ACC112 (cell line): ENCODE results near the gene GSG1L.

Experiments used
- H2AFZ ChIP-seq: fragments of 200-600 bp; sonication (generic); one replicate; pipeline ENCODE4 v1.6.0; 2017; ENCODE audit warnings: antibody characterized with exemption, low read length; ENCODE audit not compliant: unreplicated experiment
- H3K27ac ChIP-seq: fragments of 200-600 bp; sonication (generic); 2 replicates; pipeline ENCODE4 v1.5.1; 2014; ENCODE audit warnings: low read depth, mild to moderate bottlenecking, antibody characterized with exemption, low read length, moderate library complexity
- H3K27me3 ChIP-seq: fragments of 200-600 bp; sonication (generic); 2 replicates; pipeline ENCODE4 v1.6.1; 2014; ENCODE audit warnings: mild to moderate bottlenecking, antibody characterized with exemption, low read length, moderate library complexity, mixed read lengths; ENCODE audit not compliant: insufficient read depth
- H3K36me3 ChIP-seq: fragments of 200-600 bp; sonication (generic); 2 replicates; pipeline ENCODE4 v1.6.1; 2016; ENCODE audit warnings: mild to moderate bottlenecking, antibody characterized with exemption, low read length, moderate library complexity, mixed read lengths; ENCODE audit not compliant: insufficient read depth
- H3K4me1 ChIP-seq: fragments of 200-600 bp; sonication (generic); one replicate; pipeline ENCODE4 v1.6.1; 2016; ENCODE audit warnings: low read length, mixed read lengths; ENCODE audit not compliant: insufficient read depth, unreplicated experiment, control insufficient read depth
- H3K4me3 ChIP-seq: fragments of 200-600 bp; sonication (generic); 2 replicates; pipeline ENCODE4 v1.5.1; 2014; ENCODE audit warnings: mild to moderate bottlenecking, low read depth, low read length
- H3K79me2 ChIP-seq: fragments of 200-600 bp; sonication (generic); one replicate; pipeline ENCODE4 v1.6.0; 2016; ENCODE audit warnings: low read length; ENCODE audit not compliant: control insufficient read depth, unreplicated experiment, insufficient read depth

Gene GSG1L

GRCh38 chr16:27851586-27851985, 211.9 kb downstream of the GSG1L start:
- H3K36me3 ChIP-seq: no peaks in the 10 kb centered on the region
- H3K27ac ChIP-seq: no peak overlapping the region
- H3K79me2 ChIP-seq: no peaks in the 10 kb centered on the region
- no peak overlapping the region for H3K4me3 ChIP-seq
- H2AFZ ChIP-seq: no peak overlapping the region
- peaks cover 66% of the 10 kb centered on the region for H3K27me3 ChIP-seq
- no peaks in the 10 kb centered on the region for H3K4me1 ChIP-seq

GRCh38 chr16:27849621-27850020, 213.9 kb downstream of the GSG1L start:
- Histone ChIP-seq H3K27me3 (peaks cover 71% of the 10 kb centered on the region), H3K4me1 (no peaks in the 10 kb centered on the region), H3K79me2 (no peaks in the 10 kb centered on the region), H2AFZ (no peak overlapping the region), H3K36me3 (no peaks in the 10 kb centered on the region), H3K27ac (no peak overlapping the region), H3K4me3 (no peak overlapping the region)

DNA sequence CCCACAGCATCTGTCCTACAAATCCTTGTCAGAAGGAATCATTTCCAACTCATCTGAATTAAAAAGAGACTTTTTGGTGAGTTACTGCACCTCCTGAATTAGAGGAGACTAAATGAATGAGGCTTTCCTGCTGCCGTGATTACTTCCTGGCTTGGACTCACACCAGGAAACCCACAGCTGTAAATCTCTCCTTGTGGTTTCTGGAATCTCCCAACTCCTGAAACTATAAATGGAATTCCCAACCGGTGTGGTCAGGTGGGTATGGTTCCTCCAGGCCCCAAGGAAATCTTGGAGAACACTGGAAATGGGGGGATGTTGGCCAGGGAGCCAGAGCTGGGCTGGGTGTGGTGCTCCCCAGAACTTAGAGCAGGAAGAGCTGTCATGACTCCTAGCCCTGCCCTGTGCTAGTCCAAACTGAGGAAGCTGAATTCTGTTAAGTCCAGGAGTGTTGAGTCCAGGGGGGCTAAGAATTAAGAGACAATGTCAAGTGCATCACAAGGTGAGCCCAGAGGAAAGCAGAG, 216.4 kb downstream of the GSG1L start:
- Histone ChIP-seq H3K27ac (no peak overlapping the region), H3K4me1 (no peaks in the 10 kb centered on the region), H3K27me3 (peaks cover 65% of the 10 kb centered on the region), H2AFZ (no peak overlapping the region), H3K4me3 (no peak overlapping the region), H3K79me2 (no peaks in the 10 kb centered on the region), H3K36me3 (no peaks in the 10 kb centered on the region)

DNA sequence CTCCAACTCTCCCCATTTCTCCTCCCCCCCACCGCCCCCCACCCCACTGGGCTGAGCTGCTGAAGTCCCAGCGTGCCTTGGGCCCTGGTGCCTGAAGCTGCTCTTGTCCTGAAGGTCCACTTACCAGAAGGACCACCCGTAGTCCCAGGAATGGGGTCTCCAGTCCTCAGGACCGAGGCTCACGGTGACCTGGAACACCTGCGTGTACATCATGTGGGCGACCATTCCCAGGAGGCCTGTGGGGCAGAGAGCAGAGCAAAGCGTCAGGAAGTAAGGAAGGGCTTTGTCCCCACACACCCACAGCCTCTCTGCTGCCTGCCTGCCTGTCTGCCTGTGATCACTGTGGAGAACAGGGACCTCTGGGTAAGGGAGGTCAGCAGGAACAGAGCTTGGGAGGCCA, 218.7 kb downstream of the GSG1L start:
- Histone ChIP-seq H3K36me3 (no peaks in the 10 kb centered on the region), H2AFZ (no peak overlapping the region), H3K4me3 (no peak overlapping the region), H3K4me1 (no peaks in the 10 kb centered on the region), H3K27ac (no peak overlapping the region), H3K27me3 (peaks cover 61% of the 10 kb centered on the region), H3K79me2 (no peaks in the 10 kb centered on the region)

DNA sequence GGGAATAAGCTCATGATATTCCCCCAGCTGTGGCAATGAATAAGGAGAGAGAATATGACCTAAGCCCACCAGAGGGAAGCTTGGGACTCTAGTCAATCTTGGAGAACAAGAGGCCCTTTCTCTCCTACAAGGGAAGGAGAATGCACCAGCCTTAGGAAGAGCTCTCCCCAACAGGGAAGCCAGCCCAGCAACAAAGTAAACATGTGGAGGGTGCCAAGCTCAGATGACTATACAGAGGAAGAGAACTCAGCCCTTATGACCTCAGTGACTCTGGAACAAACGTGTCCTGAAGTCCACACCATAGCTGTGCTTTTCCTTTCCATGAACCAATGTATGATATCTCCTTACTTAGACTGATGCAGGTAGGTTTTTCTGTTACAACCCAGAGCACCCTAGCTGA, 219.7 kb downstream of the GSG1L start:
- H3K27me3 ChIP-seq: peaks cover 65% of the 10 kb centered on the region
- H3K27ac ChIP-seq: no peak overlapping the region
- no peaks in the 10 kb centered on the region for H3K4me1 ChIP-seq

GRCh38 chr16:27841911-27842310, 221.6 kb downstream of the GSG1L start:
- H3K4me1 ChIP-seq: no peaks in the 10 kb centered on the region
- H3K27me3 ChIP-seq: peaks cover 74% of the 10 kb centered on the region
- H3K79me2 ChIP-seq: no peaks in the 10 kb centered on the region
- H3K27ac ChIP-seq: no peak overlapping the region
- H3K4me3 ChIP-seq: no peak overlapping the region
- H2AFZ ChIP-seq: no peak overlapping the region
- H3K36me3 ChIP-seq: no peaks in the 10 kb centered on the region

More for the DNA sequence above, 219.7 kb downstream of the GSG1L start:
- H3K79me2 ChIP-seq: no peaks in the 10 kb centered on the region
- no peak overlapping the region for H3K4me3 ChIP-seq
- H2AFZ ChIP-seq: no peak overlapping the region
- H3K36me3 ChIP-seq: no peaks in the 10 kb centered on the region

GRCh38 chr16:27841061-27841801, 222.3 kb downstream of the GSG1L start:
- Histone ChIP-seq H3K4me3 (no peak overlapping the region), H3K79me2 (no peaks in the 10 kb centered on the region), H3K4me1 (no peaks in the 10 kb centered on the region), H2AFZ (no peak overlapping the region), H3K27me3 (peaks cover 76% of the 10 kb centered on the region), H3K36me3 (no peaks in the 10 kb centered on the region), H3K27ac (no peak overlapping the region)

DNA sequence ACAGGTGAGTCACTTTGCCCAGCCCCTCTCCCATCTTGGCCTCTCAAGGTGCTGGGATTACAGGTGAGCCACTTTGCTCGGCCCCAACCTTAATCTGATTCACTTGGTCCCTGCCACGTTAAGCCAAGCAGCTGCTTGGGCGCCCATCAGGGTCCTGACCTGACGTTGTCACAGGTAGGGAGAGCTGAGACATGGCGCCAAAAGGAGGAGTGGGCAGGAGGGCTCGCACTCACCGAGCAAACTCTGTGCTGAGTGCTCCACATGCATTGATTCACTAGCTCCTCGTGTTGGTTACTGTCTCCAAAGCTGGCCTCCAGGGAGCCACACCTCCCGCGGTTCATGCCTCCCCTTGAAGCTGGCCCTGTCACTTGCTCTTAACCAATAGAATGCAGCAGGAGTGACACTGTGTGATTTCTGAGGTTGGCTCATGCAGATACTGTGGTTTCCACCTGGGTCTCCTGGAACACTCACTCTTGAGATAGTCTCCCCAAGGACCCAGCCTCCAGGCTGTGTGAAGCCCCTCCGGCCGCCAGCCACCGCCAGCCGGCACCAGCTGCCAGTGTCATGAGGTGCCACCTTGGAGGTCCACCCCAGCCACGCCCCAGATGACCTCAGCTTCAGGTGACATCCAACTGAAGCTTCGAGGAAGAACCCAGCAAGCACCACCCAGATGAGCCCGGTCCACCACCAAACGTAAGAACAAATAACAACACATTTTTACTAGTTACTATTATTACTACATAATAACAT, 223.0 kb downstream of the GSG1L start:
- Histone ChIP-seq H2AFZ (no peak overlapping the region), H3K79me2 (no peaks in the 10 kb centered on the region), H3K27me3 (peaks cover 77% of the 10 kb centered on the region), H3K27ac (no peak overlapping the region), H3K36me3 (no peaks in the 10 kb centered on the region), H3K4me1 (no peaks in the 10 kb centered on the region), H3K4me3 (no peak overlapping the region)

- Histone ChIP-seq H3K4me1 (no peaks in the 10 kb centered on the region), H3K79me2 (no peaks in the 10 kb centered on the region), H3K27ac (no peak overlapping the region), H2AFZ (no peak overlapping the region), H3K36me3 (no peaks in the 10 kb centered on the region), H3K4me3 (no peak overlapping the region), H3K27me3 (peaks cover 85% of the 10 kb centered on the region)
Observed at GRCh38 chr16:27839419-27839818, 224.1 kb downstream of the GSG1L start.

- no peak overlapping the region for H3K27ac ChIP-seq
- no peaks in the 10 kb centered on the region for H3K4me1 ChIP-seq
- no peak overlapping the region for H2AFZ ChIP-seq
- H3K27me3 ChIP-seq: peaks cover 89% of the 10 kb centered on the region
- no peak overlapping the region for H3K4me3 ChIP-seq
- no peaks in the 10 kb centered on the region for H3K36me3 ChIP-seq
- H3K79me2 ChIP-seq: no peaks in the 10 kb centered on the region
Observed at GRCh38 chr16:27838536-27839175, 224.9 kb downstream of the GSG1L start.
